PC-9 (cell line): ENCODE results near the gene MACROD2.

Source experiments
- EZH2 ChIP-seq: fragments of 200-600 bp; sonication (generic); IDR thresholded peaks from 2 replicates; pipeline ENCODE4 v1.8.0; 2017; ENCODE audit warnings: antibody characterized with exemption, low read depth
- TF ChIP-seq, protein P1 (sequence below): fragments of 200-600 bp; sonication (generic); conservative IDR thresholded peaks from 2 replicates; pipeline ENCODE4 v1.6.1; 2017; ENCODE audit warnings: mixed run types, antibody characterized with exemption, mild to moderate bottlenecking, moderate library complexity

DNA sequence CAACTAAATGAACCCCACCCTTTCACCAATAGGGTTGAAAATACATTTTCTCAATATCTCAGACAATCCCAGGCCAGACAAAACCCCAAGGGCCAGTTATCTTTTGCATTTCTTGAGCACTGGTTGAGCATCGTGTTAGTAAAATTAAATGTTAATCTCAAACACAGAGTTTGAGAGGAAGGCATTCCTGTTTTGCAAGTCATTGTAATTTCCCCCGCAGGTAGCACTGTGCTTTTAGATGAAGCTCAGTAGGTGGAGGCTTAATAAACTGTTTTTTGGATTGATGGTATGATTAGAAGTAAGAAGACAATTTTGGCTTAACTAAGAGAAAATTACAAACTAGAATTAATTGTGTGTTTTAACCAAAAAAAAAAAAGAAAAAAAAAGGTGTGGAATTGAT is 1340.7 kb downstream of the MACROD2 start:
- TF ChIP-seq, protein P1, sequence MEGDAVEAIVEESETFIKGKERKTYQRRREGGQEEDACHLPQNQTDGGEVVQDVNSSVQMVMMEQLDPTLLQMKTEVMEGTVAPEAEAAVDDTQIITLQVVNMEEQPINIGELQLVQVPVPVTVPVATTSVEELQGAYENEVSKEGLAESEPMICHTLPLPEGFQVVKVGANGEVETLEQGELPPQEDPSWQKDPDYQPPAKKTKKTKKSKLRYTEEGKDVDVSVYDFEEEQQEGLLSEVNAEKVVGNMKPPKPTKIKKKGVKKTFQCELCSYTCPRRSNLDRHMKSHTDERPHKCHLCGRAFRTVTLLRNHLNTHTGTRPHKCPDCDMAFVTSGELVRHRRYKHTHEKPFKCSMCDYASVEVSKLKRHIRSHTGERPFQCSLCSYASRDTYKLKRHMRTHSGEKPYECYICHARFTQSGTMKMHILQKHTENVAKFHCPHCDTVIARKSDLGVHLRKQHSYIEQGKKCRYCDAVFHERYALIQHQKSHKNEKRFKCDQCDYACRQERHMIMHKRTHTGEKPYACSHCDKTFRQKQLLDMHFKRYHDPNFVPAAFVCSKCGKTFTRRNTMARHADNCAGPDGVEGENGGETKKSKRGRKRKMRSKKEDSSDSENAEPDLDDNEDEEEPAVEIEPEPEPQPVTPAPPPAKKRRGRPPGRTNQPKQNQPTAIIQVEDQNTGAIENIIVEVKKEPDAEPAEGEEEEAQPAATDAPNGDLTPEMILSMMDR, result no peak
- no peak for TF ChIP-seq EZH2
